SU-DHL-6 (cell line): Measurements from ENCODE around the gene TAS2R19.
"Not testable (repeated sequence)": the region's sequence is repeated elsewhere in the genome, so short reads cannot be mapped to it uniquely, and the experiment has no call there.

Experiments used
- H2AFZ ChIP-seq: fragments of 200-600 bp; sonication (generic); 2 replicates; pipeline ENCODE4 v1.6.1; 2014; ENCODE audit warnings: low read depth, mild to moderate bottlenecking, moderate library complexity, mixed read lengths, antibody characterized with exemption, low read length; ENCODE audit not compliant: severe bottlenecking
- H3F3A ChIP-seq: fragments of 200-600 bp; shearing (Covaris generic); 2 replicates; pipeline ENCODE4 v1.6.0; 2016; ENCODE audit warnings: antibody characterized with exemption, mild to moderate bottlenecking; ENCODE audit not compliant: insufficient read depth
- H3K27ac ChIP-seq: fragments of 200-600 bp; sonication (generic); 2 replicates; pipeline ENCODE4 v1.5.1; 2016; ENCODE audit warnings: low read depth, mild to moderate bottlenecking, low read length, moderate library complexity, mixed read lengths
- H3K27me3 ChIP-seq: fragments of 200-600 bp; sonication (generic), shearing (Covaris generic); 2 replicates; pipeline ENCODE4 v1.6.0; 2014; ENCODE audit warnings: mild to moderate bottlenecking, low read length
- H3K36me3 ChIP-seq: fragments of 200-600 bp; sonication (generic); 2 replicates; pipeline ENCODE4 v1.6.1; 2014; ENCODE audit warnings: mild to moderate bottlenecking, low read length, mixed read lengths
- H3K4me2 ChIP-seq: fragments of 300-600, 200-600 bp; shearing (Covaris generic), sonication (generic); 2 replicates; pipeline ENCODE4 v1.6.0; 2014; ENCODE audit warnings: low read length, low read depth, mild to moderate bottlenecking; ENCODE audit not compliant: poor library complexity, severe bottlenecking
- H3K4me3 ChIP-seq: fragments of 200-600 bp; sonication (generic); 2 replicates; pipeline ENCODE4 v1.5.1; 2014; ENCODE audit warnings: antibody characterized with exemption, low read length, mild to moderate bottlenecking, mixed read lengths; ENCODE audit not compliant: insufficient read depth, poor library complexity, severe bottlenecking
- H3K79me2 ChIP-seq: fragments of 200-600 bp; sonication (generic); 2 replicates; pipeline ENCODE4 v1.6.1; 2014; ENCODE audit warnings: mild to moderate bottlenecking, low read length, moderate library complexity; ENCODE audit not compliant: insufficient read depth
- H3K9ac ChIP-seq: fragments of 200-600 bp; sonication (generic); 2 replicates; pipeline ENCODE4 v1.7.0; 2014; ENCODE audit warnings: mild to moderate bottlenecking, low read length
- H3K9me2 ChIP-seq: fragments of 200-600 bp; sonication (generic); replicated peaks from 2 replicates; pipeline ENCODE4 v1.6.1; 2014; ENCODE audit warnings: low read length; ENCODE audit not compliant: insufficient read depth
- H3K9me3 ChIP-seq: fragments of 200-600 bp; sonication (generic); 2 replicates; pipeline ENCODE4 v1.6.1; 2014; ENCODE audit warnings: low read length, mixed read lengths; ENCODE audit not compliant: insufficient read depth
- H4K20me1 ChIP-seq: fragments of 200-600 bp; sonication (generic); 2 replicates; pipeline ENCODE4 v1.6.1; 2014; ENCODE audit warnings: low read depth, mild to moderate bottlenecking, antibody characterized with exemption, low read length, moderate library complexity, mixed read lengths
- EZH2phosphoT487 ChIP-seq: fragments of 200-600 bp; sonication (generic), shearing (Covaris generic); conservative IDR thresholded peaks from 2 replicates; pipeline ENCODE4 v1.6.1; 2018; ENCODE audit warnings: mild to moderate bottlenecking, antibody characterized with exemption, low read length, moderate library complexity, mixed read lengths
- TF ChIP-seq, protein P1 (sequence below): fragments of 200-600 bp; sonication (generic); IDR thresholded peaks from one replicate; pipeline ENCODE4 v1.5.1; 2017; ENCODE audit warnings: antibody characterized with exemption, mild to moderate bottlenecking, low read length, moderate library complexity; ENCODE audit not compliant: insufficient read depth, poor library complexity, severe bottlenecking

The TAS2R19 gene

DNA sequence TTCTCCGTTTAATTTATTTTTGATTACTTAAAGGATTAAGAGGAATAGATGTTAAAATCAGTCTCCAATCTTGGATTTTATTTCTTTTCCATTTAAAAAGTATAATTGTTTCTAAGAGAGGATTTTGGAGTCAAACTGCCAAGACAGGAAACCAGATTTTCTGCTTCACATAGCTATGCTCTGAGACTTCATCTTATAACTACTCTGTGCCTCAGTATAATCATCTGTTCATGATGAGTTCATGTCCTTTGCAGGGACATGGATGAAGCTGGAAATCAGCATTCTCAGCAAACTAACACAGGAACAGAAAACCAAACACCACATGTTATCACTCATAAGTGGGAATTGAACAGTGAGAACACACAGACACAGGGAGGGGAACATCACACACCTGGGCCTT lies 17.7 kb upstream of the TAS2R19 start:
- no peaks in the 10 kb centered on the region for H3K9me2 ChIP-seq
- no peaks in the 10 kb centered on the region for H3K9me3 ChIP-seq
- H3K79me2 ChIP-seq: no peaks in the 10 kb centered on the region
- no peak overlapping the region for H3K4me2 ChIP-seq
- H3K36me3 ChIP-seq: no peaks in the 10 kb centered on the region
- no peaks in the 10 kb centered on the region for H3F3A ChIP-seq
- no peak overlapping the region for H3K27ac ChIP-seq
- no peak overlapping the region for H3K4me3 ChIP-seq
- H4K20me1 ChIP-seq: no peaks in the 10 kb centered on the region
- TF ChIP-seq EZH2phosphoT487: no peak
- TF ChIP-seq, protein P1, sequence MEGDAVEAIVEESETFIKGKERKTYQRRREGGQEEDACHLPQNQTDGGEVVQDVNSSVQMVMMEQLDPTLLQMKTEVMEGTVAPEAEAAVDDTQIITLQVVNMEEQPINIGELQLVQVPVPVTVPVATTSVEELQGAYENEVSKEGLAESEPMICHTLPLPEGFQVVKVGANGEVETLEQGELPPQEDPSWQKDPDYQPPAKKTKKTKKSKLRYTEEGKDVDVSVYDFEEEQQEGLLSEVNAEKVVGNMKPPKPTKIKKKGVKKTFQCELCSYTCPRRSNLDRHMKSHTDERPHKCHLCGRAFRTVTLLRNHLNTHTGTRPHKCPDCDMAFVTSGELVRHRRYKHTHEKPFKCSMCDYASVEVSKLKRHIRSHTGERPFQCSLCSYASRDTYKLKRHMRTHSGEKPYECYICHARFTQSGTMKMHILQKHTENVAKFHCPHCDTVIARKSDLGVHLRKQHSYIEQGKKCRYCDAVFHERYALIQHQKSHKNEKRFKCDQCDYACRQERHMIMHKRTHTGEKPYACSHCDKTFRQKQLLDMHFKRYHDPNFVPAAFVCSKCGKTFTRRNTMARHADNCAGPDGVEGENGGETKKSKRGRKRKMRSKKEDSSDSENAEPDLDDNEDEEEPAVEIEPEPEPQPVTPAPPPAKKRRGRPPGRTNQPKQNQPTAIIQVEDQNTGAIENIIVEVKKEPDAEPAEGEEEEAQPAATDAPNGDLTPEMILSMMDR: no peak
- H3K9ac ChIP-seq: no peak overlapping the region
- H2AFZ ChIP-seq: no peak overlapping the region
- H3K27me3 ChIP-seq: no peaks in the 10 kb centered on the region

DNA sequence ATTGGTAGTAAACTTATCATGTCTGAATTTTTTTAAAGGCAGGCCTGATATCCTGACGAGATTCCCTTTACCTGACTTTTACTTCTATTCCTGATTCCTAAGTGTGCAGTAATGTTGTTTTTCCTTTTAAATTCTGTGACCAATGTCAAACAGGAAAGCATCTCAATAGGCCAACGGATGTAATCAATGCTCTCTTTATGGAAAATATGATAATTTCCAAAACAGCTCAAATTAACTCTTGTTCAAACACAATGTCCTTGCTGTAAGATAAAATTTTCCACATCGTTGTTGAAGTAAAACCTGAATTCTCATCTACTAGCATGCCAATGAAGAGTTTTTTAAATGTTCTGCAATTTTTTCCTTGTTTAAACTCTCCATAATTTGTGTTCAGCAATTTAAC lies 16.8 kb upstream of the TAS2R19 start:
- Histone ChIP-seq H3K4me2 (no peak overlapping the region), H4K20me1 (no peaks in the 10 kb centered on the region), H3K9me3 (no peaks in the 10 kb centered on the region), H3K79me2 (no peaks in the 10 kb centered on the region), H3K4me3 (no peak overlapping the region), H3K27ac (no peak overlapping the region), H3K9me2 (no peaks in the 10 kb centered on the region), H3F3A (no peaks in the 10 kb centered on the region), H3K9ac (no peak overlapping the region), H2AFZ (no peak overlapping the region), H3K36me3 (no peaks in the 10 kb centered on the region), H3K27me3 (no peaks in the 10 kb centered on the region)
- no peak for TF ChIP-seq EZH2phosphoT487
- TF ChIP-seq, protein P1: no peak

DNA sequence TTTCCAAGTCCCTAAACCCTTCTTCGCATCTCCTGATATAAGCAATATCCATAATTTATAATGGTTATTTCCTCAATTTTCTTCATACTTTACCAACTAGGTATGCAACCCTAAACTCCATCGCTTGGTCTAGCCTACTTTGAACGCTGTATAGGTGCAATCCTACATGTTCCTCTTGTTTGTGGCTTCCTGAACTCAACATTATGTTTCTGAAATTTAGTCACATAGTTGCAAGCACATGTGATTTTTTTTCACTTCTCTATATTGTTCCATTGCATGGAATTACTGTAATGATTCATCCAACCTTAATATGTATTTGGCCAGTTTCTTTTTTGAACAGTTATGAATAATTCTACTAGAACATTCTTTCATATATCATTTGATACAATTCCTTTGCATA lies 11.5 kb upstream of the TAS2R19 start:
- H3K4me3 ChIP-seq, H3K27me3 ChIP-seq, H3K9me3 ChIP-seq, H3F3A ChIP-seq, H3K9ac ChIP-seq, H3K36me3 ChIP-seq, H4K20me1 ChIP-seq, H3K79me2 ChIP-seq, H3K9me2 ChIP-seq, H2AFZ ChIP-seq, H3K4me2 ChIP-seq, H3K27ac ChIP-seq: not testable (repeated sequence)

DNA sequence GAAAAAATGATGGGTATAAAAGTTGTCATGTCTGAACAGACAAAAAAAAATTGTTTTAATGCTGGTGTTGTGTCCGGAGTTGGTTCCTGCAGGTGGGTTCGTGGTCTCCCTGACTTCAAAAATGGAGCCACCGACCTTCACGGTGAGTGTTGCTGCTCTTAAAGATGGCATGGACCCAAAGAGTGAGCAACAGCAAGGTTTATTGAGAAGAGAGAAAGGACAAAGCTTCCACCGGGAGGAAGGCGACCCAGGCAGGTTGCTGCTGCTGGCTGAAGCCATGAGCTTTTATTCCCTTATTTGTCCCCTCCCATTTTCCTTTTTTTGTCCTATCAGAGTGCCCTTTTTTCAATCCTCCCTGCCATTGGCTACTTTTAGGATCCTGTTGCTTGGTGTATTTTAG lies 8.9 kb upstream of the TAS2R19 start, which contains the start of gene TAS2R31:
TAS2R31 (minus strand) TSS at position 101 of the 400 bp plus-strand sequence; CDS start at position 29, 72 bp downstream.
- TF ChIP-seq EZH2phosphoT487: no peak
- TF ChIP-seq, protein P1: no peak
- no peak within 1 kb of the TSS for H2AFZ ChIP-seq
- no peaks in the 10 kb centered on the region for H3K79me2 ChIP-seq
- no peak within 1 kb of the TSS for H3K9ac ChIP-seq
- no peak within 1 kb of the TSS for H3K4me2 ChIP-seq
- H3F3A ChIP-seq: no peaks in the 10 kb centered on the region
- no peaks in the 10 kb centered on the region for H4K20me1 ChIP-seq
- H3K27me3 ChIP-seq: no peaks in the 10 kb centered on the region
- H3K9me2 ChIP-seq: no peaks in the 10 kb centered on the region
- H3K9me3 ChIP-seq: no peaks in the 10 kb centered on the region
- no peak within 1 kb of the TSS for H3K27ac ChIP-seq
- no peaks in the 10 kb centered on the region for H3K36me3 ChIP-seq
- no peak within 1 kb of the TSS for H3K4me3 ChIP-seq
